Measurements from ENCODE around the gene RBFA.

Gene RBFA

GRCh38 chr18:80029690-80030089 is 4.5 kb upstream of the RBFA start:
- Histone ChIP-seq H3K9me3 (ENCODE audit: control insufficient read depth, insufficient read depth, low read depth, low read length) (peaks cover 14% of the 10 kb centered on the region), H3K9ac (ENCODE audit: low read length) (no peak overlapping the region), H3K27ac (ENCODE audit: low read depth, low read length) (no peak overlapping the region), H3K36me3 (ENCODE audit: control insufficient read depth, insufficient read depth, low read length) (no peaks in the 10 kb centered on the region), H3K4me1 (ENCODE audit: control insufficient read depth, insufficient read depth, low read length) (peaks cover 6% of the 10 kb centered on the region; the same call in 1 of the 2 replicates), H3K4me3 (ENCODE audit: low read depth, low read length) (no peak overlapping the region), H3K27me3 (ENCODE audit: control insufficient read depth, insufficient read depth, low read length) (no peaks in the 10 kb centered on the region)

- no peaks in the 10 kb centered on the region for H3K9me3 ChIP-seq (ENCODE audit: control insufficient read depth, insufficient read depth, low read depth, low read length)
- peaks cover 11% of the 10 kb centered on the region for H3K36me3 ChIP-seq (ENCODE audit: control insufficient read depth, insufficient read depth, low read length)
- H3K9ac ChIP-seq (ENCODE audit: low read length), result peak overlapping the region; percentile 76
- H3K27ac ChIP-seq (ENCODE audit: low read depth, low read length), result peak overlapping the region; percentile 59; the same call in 1 of the 2 replicates
- peaks cover 13% of the 10 kb centered on the region for H3K4me1 ChIP-seq (ENCODE audit: control insufficient read depth, insufficient read depth, low read length)
- no peaks in the 10 kb centered on the region for H3K27me3 ChIP-seq (ENCODE audit: control insufficient read depth, insufficient read depth, low read length)
- peak overlapping the region; percentile 92 for H3K4me3 ChIP-seq (ENCODE audit: low read depth, low read length)
These were observed 810 bp upstream of the RBFA start for GRCh38 chr18:80033181-80034067.

- Histone ChIP-seq H3K9ac (ENCODE audit: low read length) (peak overlapping the region; percentile 80), H3K9me3 (ENCODE audit: control insufficient read depth, insufficient read depth, low read depth, low read length) (no peaks in the 10 kb centered on the region), H3K4me3 (ENCODE audit: low read depth, low read length) (peak overlapping the region; percentile 74), H3K36me3 (ENCODE audit: control insufficient read depth, insufficient read depth, low read length) (peaks cover 25% of the 10 kb centered on the region), H3K27me3 (ENCODE audit: control insufficient read depth, insufficient read depth, low read length) (no peaks in the 10 kb centered on the region), H3K4me1 (ENCODE audit: control insufficient read depth, insufficient read depth, low read length) (peaks cover 13% of the 10 kb centered on the region), H3K27ac (ENCODE audit: low read depth, low read length) (peak overlapping the region; percentile 48; the same call in 1 of the 2 replicates)
These were observed 695 bp downstream of the RBFA start for GRCh38 chr18:80034852-80035406.

- H3K4me1 ChIP-seq (ENCODE audit: control insufficient read depth, insufficient read depth, low read length), result peaks cover 13% of the 10 kb centered on the region
- peaks cover 29% of the 10 kb centered on the region for H3K36me3 ChIP-seq (ENCODE audit: control insufficient read depth, insufficient read depth, low read length)
- H3K9ac ChIP-seq (ENCODE audit: low read length), result no peak overlapping the region
- no peaks in the 10 kb centered on the region for H3K9me3 ChIP-seq (ENCODE audit: control insufficient read depth, insufficient read depth, low read depth, low read length)
- H3K27me3 ChIP-seq (ENCODE audit: control insufficient read depth, insufficient read depth, low read length), result no peaks in the 10 kb centered on the region
- peak overlapping the region; percentile 74 for H3K4me3 ChIP-seq (ENCODE audit: low read depth, low read length)
- H3K27ac ChIP-seq (ENCODE audit: low read depth, low read length), result no peak overlapping the region
These were observed 1.8 kb downstream of the RBFA start for GRCh38 chr18:80035997-80036396.

- Histone ChIP-seq H3K9ac (ENCODE audit: low read length) (no peak overlapping the region), H3K4me3 (ENCODE audit: low read depth, low read length) (no peak overlapping the region), H3K36me3 (ENCODE audit: control insufficient read depth, insufficient read depth, low read length) (peaks cover 35% of the 10 kb centered on the region), H3K4me1 (ENCODE audit: control insufficient read depth, insufficient read depth, low read length) (peaks cover 13% of the 10 kb centered on the region), H3K27me3 (ENCODE audit: control insufficient read depth, insufficient read depth, low read length) (no peaks in the 10 kb centered on the region), H3K9me3 (ENCODE audit: control insufficient read depth, insufficient read depth, low read depth, low read length) (no peaks in the 10 kb centered on the region), H3K27ac (ENCODE audit: low read depth, low read length) (no peak overlapping the region)
These were observed 3.1 kb downstream of the RBFA start for GRCh38 chr18:80037300-80037699.

- H3K27me3 ChIP-seq (ENCODE audit: control insufficient read depth, insufficient read depth, low read length), result no peaks in the 10 kb centered on the region
- H3K27ac ChIP-seq (ENCODE audit: low read depth, low read length), result no peak overlapping the region
- no peaks in the 10 kb centered on the region for H3K9me3 ChIP-seq (ENCODE audit: control insufficient read depth, insufficient read depth, low read depth, low read length)
- H3K36me3 ChIP-seq (ENCODE audit: control insufficient read depth, insufficient read depth, low read length), result peaks cover 42% of the 10 kb centered on the region
- no peak overlapping the region for H3K4me3 ChIP-seq (ENCODE audit: low read depth, low read length)
- peaks cover 9% of the 10 kb centered on the region for H3K4me1 ChIP-seq (ENCODE audit: control insufficient read depth, insufficient read depth, low read length)
- no peak overlapping the region for H3K9ac ChIP-seq (ENCODE audit: low read length)
These were observed 3.8 kb downstream of the RBFA start for GRCh38 chr18:80037869-80038630.

GRCh38 chr18:80040515-80040914 is 6.3 kb downstream of the RBFA start:
- Histone ChIP-seq H3K27ac (ENCODE audit: low read depth, low read length) (no peak overlapping the region), H3K36me3 (ENCODE audit: control insufficient read depth, insufficient read depth, low read length) (peaks cover 63% of the 10 kb centered on the region)

GRCh38 chr18:80041424-80041823 is 7.2 kb downstream of the RBFA start:
- peaks cover 72% of the 10 kb centered on the region for H3K36me3 ChIP-seq (ENCODE audit: control insufficient read depth, insufficient read depth, low read length)
- no peak overlapping the region for H3K27ac ChIP-seq (ENCODE audit: low read depth, low read length)
- H3K4me1 ChIP-seq (ENCODE audit: control insufficient read depth, insufficient read depth, low read length), result no peaks in the 10 kb centered on the region
- H3K4me3 ChIP-seq (ENCODE audit: low read depth, low read length), result no peak overlapping the region
- no peaks in the 10 kb centered on the region for H3K9me3 ChIP-seq (ENCODE audit: control insufficient read depth, insufficient read depth, low read depth, low read length)
- no peaks in the 10 kb centered on the region for H3K27me3 ChIP-seq (ENCODE audit: control insufficient read depth, insufficient read depth, low read length)
- H3K9ac ChIP-seq (ENCODE audit: low read length), result no peak overlapping the region

More at GRCh38 chr18:80040515-80040914, 6.3 kb downstream of the RBFA start:
- H3K9me3 ChIP-seq (ENCODE audit: control insufficient read depth, insufficient read depth, low read depth, low read length), result no peaks in the 10 kb centered on the region
- H3K4me1 ChIP-seq (ENCODE audit: control insufficient read depth, insufficient read depth, low read length), result peaks cover 2% of the 10 kb centered on the region
- no peaks in the 10 kb centered on the region for H3K27me3 ChIP-seq (ENCODE audit: control insufficient read depth, insufficient read depth, low read length)
- H3K4me3 ChIP-seq (ENCODE audit: low read depth, low read length), result no peak overlapping the region
- no peak overlapping the region for H3K9ac ChIP-seq (ENCODE audit: low read length)

- no peaks in the 10 kb centered on the region for H3K4me1 ChIP-seq (ENCODE audit: control insufficient read depth, insufficient read depth, low read length)
- no peaks in the 10 kb centered on the region for H3K27me3 ChIP-seq (ENCODE audit: control insufficient read depth, insufficient read depth, low read length)
- H3K27ac ChIP-seq (ENCODE audit: low read depth, low read length), result no peak overlapping the region
- H3K4me3 ChIP-seq (ENCODE audit: low read depth, low read length), result no peak overlapping the region
- H3K9me3 ChIP-seq (ENCODE audit: control insufficient read depth, insufficient read depth, low read depth, low read length), result no peaks in the 10 kb centered on the region
- H3K9ac ChIP-seq (ENCODE audit: low read length), result no peak overlapping the region
- H3K36me3 ChIP-seq (ENCODE audit: control insufficient read depth, insufficient read depth, low read length), result peaks cover 82% of the 10 kb centered on the region
These were observed 8.6 kb downstream of the RBFA start for GRCh38 chr18:80042785-80043184.

- peaks cover 82% of the 10 kb centered on the region for H3K36me3 ChIP-seq (ENCODE audit: control insufficient read depth, insufficient read depth, low read length)
These were observed 9.8 kb downstream of the RBFA start for GRCh38 chr18:80044072-80044471.

GRCh38 chr18:80046011-80046410 is 11.8 kb downstream of the RBFA start:
- H3K9me3 ChIP-seq (ENCODE audit: control insufficient read depth, insufficient read depth, low read depth, low read length), result peaks cover 26% of the 10 kb centered on the region
- H3K27ac ChIP-seq (ENCODE audit: low read depth, low read length), result no peak overlapping the region
- H3K36me3 ChIP-seq (ENCODE audit: control insufficient read depth, insufficient read depth, low read length), result peaks cover 89% of the 10 kb centered on the region
- H3K4me1 ChIP-seq (ENCODE audit: control insufficient read depth, insufficient read depth, low read length), result no peaks in the 10 kb centered on the region
- H3K4me3 ChIP-seq (ENCODE audit: low read depth, low read length), result no peak overlapping the region
- H3K27me3 ChIP-seq (ENCODE audit: control insufficient read depth, insufficient read depth, low read length), result no peaks in the 10 kb centered on the region
- H3K9ac ChIP-seq (ENCODE audit: low read length), result no peak overlapping the region

More at GRCh38 chr18:80044072-80044471, 9.8 kb downstream of the RBFA start:
- Histone ChIP-seq H3K27ac (ENCODE audit: low read depth, low read length) (no peak overlapping the region), H3K9ac (ENCODE audit: low read length) (no peak overlapping the region), H3K9me3 (ENCODE audit: control insufficient read depth, insufficient read depth, low read depth, low read length) (peaks cover 8% of the 10 kb centered on the region), H3K4me1 (ENCODE audit: control insufficient read depth, insufficient read depth, low read length) (no peaks in the 10 kb centered on the region), H3K27me3 (ENCODE audit: control insufficient read depth, insufficient read depth, low read length) (no peaks in the 10 kb centered on the region), H3K4me3 (ENCODE audit: low read depth, low read length) (no peak overlapping the region)

Data from HUES6 (cell line).